OCI-LY3 (cell line): ENCODE results near the gene PCGF6.

Source experiments
- CTCF ChIP-seq: fragments of 200-600, 300-600 bp; sonication (generic); IDR thresholded peaks from 2 replicates; pipeline ENCODE4 v1.5.1; 2014; ENCODE audit warnings: antibody characterized with exemption, low read length, low read depth
- EZH2phosphoT487 ChIP-seq: fragments of 200-600 bp; shearing (Covaris generic); IDR thresholded peaks from 2 replicates; pipeline ENCODE4 v1.6.1; 2018; ENCODE audit warnings: antibody characterized with exemption, mixed run types, low read depth

- TF ChIP-seq EZH2phosphoT487 (no peak), CTCF (no peak)
These were observed 23.0 kb downstream of the PCGF6 start for GRCh38 chr10:103327906-103328305.
